HepG2 (cell line): ENCODE results near the gene POLH. TPM values are rescaled to one million over a fixed set of nuclear protein-coding genes. Genes with fewer than 3 reads are reported as not detected.

Source experiments
- ARNT2 ChIP-seq: sonication (generic); formaldehyde crosslinking; IDR thresholded peaks from 2 replicates; pipeline ENCODE4 v1.8.0; 2022; ENCODE audit warnings: mild to moderate bottlenecking, low read depth, missing genetic modification reagents, moderate library complexity
- CSRNP2 ChIP-seq: sonication (generic); formaldehyde crosslinking; conservative IDR thresholded peaks from 2 replicates; pipeline ENCODE4 v1.8.0; 2022; ENCODE audit warnings: low read depth, missing genetic modification reagents
- EED ChIP-seq: sonication (generic); formaldehyde crosslinking; IDR thresholded peaks from 2 replicates; pipeline ENCODE4 v1.5.0; 2020; ENCODE audit warnings: mild to moderate bottlenecking, missing genetic modification reagents
- EZH2 ChIP-seq: conservative IDR thresholded peaks from 2 replicates; pipeline ENCODE4 v1.6.1; 2012; ENCODE audit warnings: mild to moderate bottlenecking, low read depth, low read length, moderate library complexity
- ISL2 ChIP-seq: sonication (generic); formaldehyde crosslinking; IDR thresholded peaks from 2 replicates; pipeline ENCODE4 v1.5.0; 2020; ENCODE audit warnings: missing genetic modification reagents
- JUN ChIP-seq: sonication (generic); formaldehyde crosslinking; IDR thresholded peaks from 2 replicates; pipeline ENCODE4 v1.4.0; 2020; ENCODE audit warnings: mild to moderate bottlenecking, missing genetic modification reagents
- LBX2 ChIP-seq: sonication (generic); formaldehyde crosslinking; IDR thresholded peaks from 2 replicates; pipeline ENCODE4 v1.5.0; 2020; ENCODE audit warnings: missing genetic modification reagents, mild to moderate bottlenecking, borderline replicate concordance
- MTA3 ChIP-seq: sonication (generic); formaldehyde crosslinking; IDR thresholded peaks from 2 replicates; pipeline ENCODE4 v1.4.0; 2020; ENCODE audit warnings: missing genetic modification reagents
- MZF1 ChIP-seq: sonication (generic); formaldehyde crosslinking; IDR thresholded peaks from 2 replicates; pipeline ENCODE4 v1.8.1; 2023; ENCODE audit warnings: mild to moderate bottlenecking, missing genetic modification reagents, borderline replicate concordance
- PAWR ChIP-seq: sonication (generic); formaldehyde crosslinking; IDR thresholded peaks from 2 replicates; pipeline ENCODE4 v1.4.0; 2020; ENCODE audit warnings: missing genetic modification reagents, mild to moderate bottlenecking, borderline replicate concordance
- RORA ChIP-seq: sonication (generic); formaldehyde crosslinking; IDR thresholded peaks from 2 replicates; pipeline ENCODE4 v1.5.0; 2020; ENCODE audit warnings: mild to moderate bottlenecking, missing genetic modification reagents, moderate library complexity
- SP1 ChIP-seq, 2 experiments: fragments of 450-650 bp in 1 of 2; sonication (generic) in 1 of 2; formaldehyde crosslinking in 1 of 2; IDR thresholded peaks; 2 replicates each; pipeline versions ENCODE4 v1.4.0 to v1.6.1; 2016 to 2020; ENCODE audit warnings: missing genetic modification reagents in 1 of 2
- SSRP1 ChIP-seq: IDR thresholded peaks from 2 replicates; pipeline ENCODE4 v1.6.1; 2016; ENCODE audit warnings: control low read depth
- USF2 ChIP-seq, 2 experiments: sonication (generic) in 1 of 2; formaldehyde crosslinking in 1 of 2; IDR thresholded peaks; 2 replicates each; pipeline versions ENCODE4 v1.5.1 to v1.6.1; 2011 to 2020; ENCODE audit warnings: borderline replicate concordance in 1 of 2, low read depth in 1 of 2, low read length in 1 of 2, mild to moderate bottlenecking in 1 of 2, missing genetic modification reagents in 1 of 2, moderate library complexity in 1 of 2
- XBP1 ChIP-seq: sonication (generic); formaldehyde crosslinking; IDR thresholded peaks from 2 replicates; pipeline ENCODE4 v1.5.0; 2020; ENCODE audit warnings: missing genetic modification reagents
- YY1 ChIP-seq: IDR thresholded peaks from 2 replicates; pipeline ENCODE4 v1.6.1; 2011; ENCODE audit warnings: low read length, low read depth, moderate library complexity, mild to moderate bottlenecking; ENCODE audit not compliant: insufficient read depth, insufficient replicate concordance
- ZBTB2 ChIP-seq: sonication (generic); formaldehyde crosslinking; IDR thresholded peaks from 2 replicates; pipeline ENCODE4 v1.8.0; 2022; ENCODE audit warnings: low read depth, missing genetic modification reagents
- ZBTB46 ChIP-seq: sonication (generic); formaldehyde crosslinking; IDR thresholded peaks from 2 replicates; pipeline ENCODE4 v1.4.0; 2020; ENCODE audit warnings: mild to moderate bottlenecking, missing genetic modification reagents, borderline replicate concordance
- ZNF747 ChIP-seq: sonication (generic); formaldehyde crosslinking; IDR thresholded peaks from 2 replicates; pipeline ENCODE4 v1.8.1; 2023; ENCODE audit warnings: missing genetic modification reagents, mild to moderate bottlenecking, borderline replicate concordance
- ZNF878 ChIP-seq: sonication (generic); formaldehyde crosslinking; IDR thresholded peaks from 2 replicates; pipeline ENCODE4 v1.8.1; 2023; ENCODE audit warnings: mild to moderate bottlenecking, missing genetic modification reagents, moderate library complexity
- polyA plus RNA-seq, 8 experiments: library from polyadenylated mRNA; depleted of rRNA in 3 of 8; stranded (reverse) in 7 of 8; unstranded in 1 of 8; fragments of >200 nt; fragmentation: Illumina TruSeq in 4 of 8; extraction: Trizol in 4 of 8; gene quantifications; 2 replicates each; pipeline versions ENCODE4 v1.2.1 to v1.2.3, GENCODE V29; 2011 to 2016; ENCODE audit warnings: low read depth in 4 of 8, missing spikeins in 1 of 8, mixed read lengths in 1 of 8; ENCODE audit not compliant: insufficient read depth in 1 of 8
- total RNA-seq, 5 experiments: library from RNA; depleted of rRNA; stranded (reverse); fragments of >200 nt; fragmentation: Illumina TruSeq; extraction: Trizol; gene quantifications; 2 replicates each; pipeline ENCODE4 v1.2.3, GENCODE V29; 2016; ENCODE audit warnings: low read depth in 1 of 5

POLH gene
- total and polyA plus RNA-seq, 2 of the 13 experiments (the other 11 are each of a cell fraction or from before 2014, with no cell fraction given): 11.6 to 25.0 TPM

- TF ChIP-seq SSRP1 (CRISPR knock-in tag) (peak; percentile 91), USF2 (IDR thresholded peaks at IDR 0.05; ENCODE audit: low read depth, low read length) (no peak), USF2 (CRISPR knock-in tag; IDR thresholded peaks at IDR 0.05; ENCODE audit: borderline replicate concordance) (no peak; the same call in 1 of the 2 replicates), XBP1 (CRISPR knock-in tag) (peak; percentile 91), MTA3 (no peak), JUN (CRISPR knock-in tag) (peak; percentile 58), EZH2 (no peak), ISL2 (CRISPR knock-in tag) (peak; percentile 83), ZBTB2 (CRISPR knock-in tag) (peak; percentile 93), ZBTB46 (CRISPR knock-in tag) (no peak), SP1 (IDR thresholded peaks at IDR 0.05) (no peak), SP1 (CRISPR knock-in tag; IDR thresholded peaks at IDR 0.05) (peak; percentile 90), ZNF878 (CRISPR knock-in tag) (peak; percentile 80; the same call in 1 of the 2 replicates), ZNF747 (peak; percentile 90), PAWR (CRISPR knock-in tag) (no peak), RORA (no peak), CSRNP2 (CRISPR knock-in tag) (0 out of 2 replicates have a peak, but pooled peaks have one; percentile 65), LBX2 (CRISPR knock-in tag) (peak; percentile 74; the same call in 1 of the 2 replicates), EED (CRISPR knock-in tag) (peak; percentile 76; the same call in 1 of the 2 replicates), ARNT2 (CRISPR knock-in tag) (peak; percentile 94), MZF1 (CRISPR knock-in tag) (no peak), YY1 (peak; percentile 69)
Measured at GRCh38 chr6:43575772-43576551, at the start of gene POLH, which contains the start of gene XPO5 (continued).
